ENCODE measurements around the gene RALGAPA2.
"Not testable (repeated sequence)": the region's sequence is repeated elsewhere in the genome, so short reads cannot be mapped to it uniquely, and the experiment has no call there.

The RALGAPA2 gene

GRCh38 chr20:20358801-20359200 is 353.6 kb downstream of the RALGAPA2 start:
- H3K4me3 ChIP-seq (ENCODE audit: control insufficient read depth, low read depth, low read length) = no peak overlapping the region
- TF ChIP-seq, protein P1, sequence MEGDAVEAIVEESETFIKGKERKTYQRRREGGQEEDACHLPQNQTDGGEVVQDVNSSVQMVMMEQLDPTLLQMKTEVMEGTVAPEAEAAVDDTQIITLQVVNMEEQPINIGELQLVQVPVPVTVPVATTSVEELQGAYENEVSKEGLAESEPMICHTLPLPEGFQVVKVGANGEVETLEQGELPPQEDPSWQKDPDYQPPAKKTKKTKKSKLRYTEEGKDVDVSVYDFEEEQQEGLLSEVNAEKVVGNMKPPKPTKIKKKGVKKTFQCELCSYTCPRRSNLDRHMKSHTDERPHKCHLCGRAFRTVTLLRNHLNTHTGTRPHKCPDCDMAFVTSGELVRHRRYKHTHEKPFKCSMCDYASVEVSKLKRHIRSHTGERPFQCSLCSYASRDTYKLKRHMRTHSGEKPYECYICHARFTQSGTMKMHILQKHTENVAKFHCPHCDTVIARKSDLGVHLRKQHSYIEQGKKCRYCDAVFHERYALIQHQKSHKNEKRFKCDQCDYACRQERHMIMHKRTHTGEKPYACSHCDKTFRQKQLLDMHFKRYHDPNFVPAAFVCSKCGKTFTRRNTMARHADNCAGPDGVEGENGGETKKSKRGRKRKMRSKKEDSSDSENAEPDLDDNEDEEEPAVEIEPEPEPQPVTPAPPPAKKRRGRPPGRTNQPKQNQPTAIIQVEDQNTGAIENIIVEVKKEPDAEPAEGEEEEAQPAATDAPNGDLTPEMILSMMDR (IDR thresholded peaks at IDR 0.05; ENCODE audit: control insufficient read depth, insufficient read depth, low read depth, low read length, missing control alignments) = no peak
- DNase-seq (ENCODE audit: low read depth) = no peak

GRCh38 chr20:20355503-20355902 is 356.9 kb downstream of the RALGAPA2 start:
- H3K4me3 ChIP-seq (ENCODE audit: control insufficient read depth, low read depth, low read length); DNase-seq (ENCODE audit: low read depth): not testable (repeated sequence)

GRCh38 chr20:20353576-20353975 is 358.9 kb downstream of the RALGAPA2 start:
- no peak overlapping the region for H3K4me3 ChIP-seq (ENCODE audit: control insufficient read depth, low read depth, low read length)
- TF ChIP-seq, protein P1 (IDR thresholded peaks at IDR 0.05; ENCODE audit: control insufficient read depth, insufficient read depth, low read depth, low read length, missing control alignments) = no peak
- no peak for DNase-seq (ENCODE audit: low read depth)

GRCh38 chr20:20344476-20344875 is 368.0 kb downstream of the RALGAPA2 start:
- DNase-seq (ENCODE audit: low read depth) = no peak
- TF ChIP-seq, protein P1 (IDR thresholded peaks at IDR 0.05; ENCODE audit: control insufficient read depth, insufficient read depth, low read depth, low read length, missing control alignments) = no peak

GRCh38 chr20:20343932-20344331 is 368.5 kb downstream of the RALGAPA2 start:
- DNase-seq (ENCODE audit: low read depth) = no peak
- TF ChIP-seq, protein P1 (IDR thresholded peaks at IDR 0.05; ENCODE audit: control insufficient read depth, insufficient read depth, low read depth, low read length, missing control alignments) = no peak
- H3K4me3 ChIP-seq (ENCODE audit: control insufficient read depth, low read depth, low read length) = no peak overlapping the region

More at GRCh38 chr20:20344476-20344875, 368.0 kb downstream of the RALGAPA2 start:
- no peak overlapping the region for H3K4me3 ChIP-seq (ENCODE audit: control insufficient read depth, low read depth, low read length)

Measured in AG09309 (cell line).